ENCODE results near the gene MYL2. TPM values are rescaled to one million over a fixed set of nuclear protein-coding genes. Genes with fewer than 3 reads are reported as not detected.

The MYL2 gene
- total RNA-seq = not detected
- 1 to 10 TPM in 1 of 2 donors, under 1 TPM in 1; 0.65 to 1.7 TPM for polyA plus RNA-seq
- long read RNA-seq, donor 1, transcript MYL2-201 (7 exons, 807 nt) = major isoform, 12 of 12 reads
- long read RNA-seq, donor 1, partial matches to known transcripts = 0 of 12 reads
- long read RNA-seq, donor 1, other reads (novel, unspliced or antisense) = 0 of 12 reads
- long read RNA-seq, donor 2 = 0 reads
- long read RNA-seq, donor 3 = 0 reads
- long read RNA-seq, donor 4, transcript MYL2-201 (7 exons, 807 nt) = major isoform, 6 of 6 reads
- long read RNA-seq, donor 4, partial matches to known transcripts = 0 of 6 reads
- long read RNA-seq, donor 4, other reads (novel, unspliced or antisense) = 0 of 6 reads
- long read RNA-seq, donor 5, transcript MYL2-201 (7 exons, 807 nt) = major isoform, 8 of 9 reads
- long read RNA-seq, donor 5, partial matches to known transcripts = 0 of 9 reads
- long read RNA-seq, donor 5, other reads (novel, unspliced or antisense) = 0 of 9 reads

GRCh38 chr12:110920324-110920910, at the start of gene MYL2:
Gene MYL2 (minus strand): TSS chr12:110920579. CDS start chr12:110920529, 50 bp downstream.
- Histone ChIP-seq H3K27ac (ENCODE audit: low read depth in 1 of 2, low read length in 1 of 2) (peak within 1 kb of the TSS in 1 of 2 donors; percentile 91), H3K4me3 (peak within 1 kb of the TSS; percentile 11), H3K9me3 (ENCODE audit: control insufficient read depth in 4 of 4, insufficient read depth in 3 of 4, low read length in 3 of 4) (no peaks in the 10 kb centered on the region), H3K4me1 (ENCODE audit: control insufficient read depth in 5 of 5, insufficient read depth in 5 of 5, low read length in 5 of 5) (no peaks in the 10 kb centered on the region), H3K9ac (ENCODE audit: insufficient read depth in 1 of 2, low read length in 2 of 2) (no peak within 1 kb of the TSS), H3K27me3 (ENCODE audit: control insufficient read depth in 3 of 3, insufficient read depth in 3 of 3, low read length in 2 of 3) (peaks cover 0 to 9% (median 0%) of the 10 kb centered on the region in 3 donors), H3K36me3 (ENCODE audit: control insufficient read depth in 4 of 4, insufficient read depth in 4 of 4, low read length in 4 of 4) (no peaks in the 10 kb centered on the region)
- TF ChIP-seq CTCF (IDR thresholded peaks at IDR 0.05; ENCODE audit: control extremely low read depth, extremely low read depth) = no peak
- 72 to 77% methylated on average over 22 of the region's 22 CpGs for WGBS, 2 donors
- no peak for ATAC-seq (ENCODE audit: insufficient read depth, low FRiP score)
- no peak for DNase-seq

- peak; percentile 25 to 54 (median 32) for DNase-seq
- 74 to 81% methylated on average over 23 of the region's 23 CpGs for WGBS, 2 donors
Observed at GRCh38 chr12:110966081-110966760, 45.8 kb upstream of the MYL2 start.

GRCh38 chr12:110965574-110965973, 45.2 kb upstream of the MYL2 start:
- ATAC-seq (ENCODE audit: insufficient read depth, low FRiP score) (no peak), DNase-seq (no peak)
- no peak overlapping the region for H3K9ac ChIP-seq (ENCODE audit: insufficient read depth in 1 of 2, low read length in 2 of 2)
- no peak overlapping the region for H3K27ac ChIP-seq (ENCODE audit: low read depth in 1 of 2, low read length in 1 of 2)
- H3K36me3 ChIP-seq (ENCODE audit: control insufficient read depth in 4 of 4, insufficient read depth in 4 of 4, low read length in 4 of 4) = no peaks in the 10 kb centered on the region
- peaks cover 2 to 17% (median 8%) of the 10 kb centered on the region in 3 donors for H3K27me3 ChIP-seq (ENCODE audit: control insufficient read depth in 3 of 3, insufficient read depth in 3 of 3, low read length in 2 of 3)
- H3K9me3 ChIP-seq (ENCODE audit: control insufficient read depth in 4 of 4, insufficient read depth in 3 of 4, low read length in 3 of 4) = no peaks in the 10 kb centered on the region
- TF ChIP-seq CTCF (IDR thresholded peaks at IDR 0.05; ENCODE audit: control extremely low read depth, extremely low read depth) = no peak
- WGBS, 2 donors = 67 to 68% methylated on average over 12 of the region's 12 CpGs
- H3K4me3 ChIP-seq = no peak overlapping the region
- H3K4me1 ChIP-seq (ENCODE audit: control insufficient read depth in 5 of 5, insufficient read depth in 5 of 5, low read length in 5 of 5) = no peaks in the 10 kb centered on the region

More at GRCh38 chr12:110966081-110966760, 45.8 kb upstream of the MYL2 start:
- no peak for ATAC-seq (ENCODE audit: insufficient read depth, low FRiP score)
- no peaks in the 10 kb centered on the region for H3K4me1 ChIP-seq (ENCODE audit: control insufficient read depth in 5 of 5, insufficient read depth in 5 of 5, low read length in 5 of 5)
- H3K9ac ChIP-seq (ENCODE audit: insufficient read depth in 1 of 2, low read length in 2 of 2) = no peak overlapping the region
- no peak overlapping the region for H3K4me3 ChIP-seq
- H3K9me3 ChIP-seq (ENCODE audit: control insufficient read depth in 4 of 4, insufficient read depth in 3 of 4, low read length in 3 of 4) = peaks cover 0 to 4% (median under 1%) of the 10 kb centered on the region in 4 donors
- H3K27me3 ChIP-seq (ENCODE audit: control insufficient read depth in 3 of 3, insufficient read depth in 3 of 3, low read length in 2 of 3) = peaks cover 2 to 17% (median 8%) of the 10 kb centered on the region in 3 donors
- no peak overlapping the region for H3K27ac ChIP-seq (ENCODE audit: low read depth in 1 of 2, low read length in 1 of 2)
- no peaks in the 10 kb centered on the region for H3K36me3 ChIP-seq (ENCODE audit: control insufficient read depth in 4 of 4, insufficient read depth in 4 of 4, low read length in 4 of 4)
- no peak for TF ChIP-seq CTCF (IDR thresholded peaks at IDR 0.05; ENCODE audit: control extremely low read depth, extremely low read depth)

All from lung (tissue), 16 donors.